Thyroid gland (tissue), 4 donors: ENCODE measurements around the gene DTL. TPM values are rescaled to one million over a fixed set of nuclear protein-coding genes. Genes with fewer than 3 reads are reported as not detected.

ENCODE experiments used
- DNase-seq, 2 donors: peaks; one replicate each; pipeline ENCODE4 v3.0.0-alpha.2; 2019
- H3K27ac ChIP-seq, 3 donors: fragments of 200-600 bp; sonication (generic); 1 replicate in 2 of 3; 2 replicates in 1 of 3; pipeline ENCODE4 v1.5.1; 2016 to 2019; ENCODE audit warnings: mild to moderate bottlenecking in 1 of 3, moderate library complexity in 1 of 3
- H3K27me3 ChIP-seq: fragments of 200-600 bp; sonication (generic); one replicate; pipeline ENCODE4 v1.5.1; 2019
- H3K36me3 ChIP-seq, 2 donors: fragments of 200-600 bp; sonication (generic); one replicate each; pipeline ENCODE4 v1.5.1; 2016 to 2019
- H3K4me1 ChIP-seq, 2 donors: fragments of 200-600 bp; sonication (generic); one replicate each; pipeline ENCODE4 v1.5.1; 2017 to 2019
- H3K4me3 ChIP-seq, 3 donors: fragments of 200-600 bp; sonication (generic); replicated peaks in 1 of 3; 1 replicate in 2 of 3; 2 replicates in 1 of 3; pipeline ENCODE4 v1.5.1; 2016; ENCODE audit warnings: mild to moderate bottlenecking in 1 of 3
- H3K9me3 ChIP-seq: fragments of 200-600 bp; sonication (generic); one replicate; pipeline ENCODE4 v1.5.1; 2017
- CTCF ChIP-seq, 6 experiments: fragments of 200-600 bp in 3 of 6; fragments of 450-650 bp in 3 of 6; sonication (generic) in 3 of 6; IDR thresholded peaks; one replicate each; pipeline ENCODE4 v1.5.1; 2016 to 2019; ENCODE audit warnings: antibody characterized with exemption in 6 of 6, mild to moderate bottlenecking in 2 of 6, inconsistent platforms in 1 of 6, moderate library complexity in 1 of 6
- POLR2A ChIP-seq, 2 donors: fragments of 450-650 bp; IDR thresholded peaks; one replicate each; pipeline ENCODE4 v1.6.1; 2017; ENCODE audit warnings: antibody characterized with exemption in 2 of 2, mild to moderate bottlenecking in 2 of 2, moderate library complexity in 1 of 2
- WGBS, 2 donors: methylation state at CpG; one replicate each; pipeline ENCODE4 v1.1.5; 2017; 5-methylcytosine and 5-hydroxymethylcytosine counted together
- intact Hi-C: fragments of 100-400 bp; cut with DNase I; formaldehyde crosslinking; loops from one replicate; pipeline ENCODE4 v1.15.1; 2023
- total RNA-seq, 4 donors: library from RNA; depleted of rRNA; stranded (reverse); fragments of >200 nt; gene quantifications; one replicate each; pipeline ENCODE4 v1.2.3, GENCODE V29; 2016

Gene DTL
- total RNA-seq, 4 donors from 2014 or later: 1.2 to 3.9 (median 2.1) TPM

GRCh38 chr1:212074856-212075255, 39.3 kb downstream of the DTL start:
- H3K27ac ChIP-seq: no peak overlapping the region
- WGBS, 2 donors: 75 to 86% methylated on average over 3 of the region's 3 CpGs
- H3K36me3 ChIP-seq: no peaks in the 10 kb centered on the region
- DNase-seq: no peak
- H3K9me3 ChIP-seq: no peaks in the 10 kb centered on the region
- intact Hi-C loops: loop anchor here (10.0 kb wide), 1 partner anchor 220 kb away; no protein-coding TSS in a partner anchor
- TF ChIP-seq CTCF (IDR thresholded peaks at IDR 0.05) (no peak), POLR2A (IDR thresholded peaks at IDR 0.05) (no peak)
- H3K4me1 ChIP-seq: peaks cover 3 to 6% of the 10 kb centered on the region in 2 donors
- no peak overlapping the region for H3K4me3 ChIP-seq
- H3K27me3 ChIP-seq: no peaks in the 10 kb centered on the region

GRCh38 chr1:212077028-212077427, 41.5 kb downstream of the DTL start:
- no peaks in the 10 kb centered on the region for H3K9me3 ChIP-seq
- no peaks in the 10 kb centered on the region for H3K36me3 ChIP-seq
- H3K27me3 ChIP-seq: no peaks in the 10 kb centered on the region
- peaks cover 4 to 6% of the 10 kb centered on the region in 2 donors for H3K4me1 ChIP-seq
- no peak overlapping the region for H3K27ac ChIP-seq
- no peak overlapping the region for H3K4me3 ChIP-seq
- DNase-seq: no peak
- no peak for TF ChIP-seq POLR2A (IDR thresholded peaks at IDR 0.05)
- TF ChIP-seq CTCF (IDR thresholded peaks at IDR 0.05): no peak
- WGBS, 2 donors: 83 to 92% methylated on average over 2 of the region's 2 CpGs
- intact Hi-C loops: loop anchor here (10.0 kb wide), 1 partner anchor 218 kb away; no protein-coding TSS in a partner anchor

- intact Hi-C loops: loop anchor here (10.0 kb wide), 1 partner anchor 216 kb away; no protein-coding TSS in a partner anchor
- H3K27me3 ChIP-seq: no peaks in the 10 kb centered on the region
- H3K36me3 ChIP-seq: no peaks in the 10 kb centered on the region
- peaks cover 4 to 6% of the 10 kb centered on the region in 2 donors for H3K4me1 ChIP-seq
- no peak for DNase-seq
- no peak overlapping the region for H3K27ac ChIP-seq
- H3K9me3 ChIP-seq: no peaks in the 10 kb centered on the region
- TF ChIP-seq POLR2A (IDR thresholded peaks at IDR 0.05) (no peak), CTCF (IDR thresholded peaks at IDR 0.05) (no peak)
- H3K4me3 ChIP-seq: no peak overlapping the region
- 89 to 91% methylated on average over 2 of the region's 2 CpGs for WGBS, 2 donors
Observed at GRCh38 chr1:212078826-212079225, 43.3 kb downstream of the DTL start.

- 94 to 96% methylated on average over 2 of the region's 2 CpGs for WGBS, 2 donors
- H3K4me1 ChIP-seq: peaks cover 9% of the 10 kb centered on the region in 2 donors
- TF ChIP-seq CTCF (IDR thresholded peaks at IDR 0.05) (no peak), POLR2A (IDR thresholded peaks at IDR 0.05) (no peak)
Observed at GRCh38 chr1:212082765-212083406, 47.3 kb downstream of the DTL start.

DNA sequence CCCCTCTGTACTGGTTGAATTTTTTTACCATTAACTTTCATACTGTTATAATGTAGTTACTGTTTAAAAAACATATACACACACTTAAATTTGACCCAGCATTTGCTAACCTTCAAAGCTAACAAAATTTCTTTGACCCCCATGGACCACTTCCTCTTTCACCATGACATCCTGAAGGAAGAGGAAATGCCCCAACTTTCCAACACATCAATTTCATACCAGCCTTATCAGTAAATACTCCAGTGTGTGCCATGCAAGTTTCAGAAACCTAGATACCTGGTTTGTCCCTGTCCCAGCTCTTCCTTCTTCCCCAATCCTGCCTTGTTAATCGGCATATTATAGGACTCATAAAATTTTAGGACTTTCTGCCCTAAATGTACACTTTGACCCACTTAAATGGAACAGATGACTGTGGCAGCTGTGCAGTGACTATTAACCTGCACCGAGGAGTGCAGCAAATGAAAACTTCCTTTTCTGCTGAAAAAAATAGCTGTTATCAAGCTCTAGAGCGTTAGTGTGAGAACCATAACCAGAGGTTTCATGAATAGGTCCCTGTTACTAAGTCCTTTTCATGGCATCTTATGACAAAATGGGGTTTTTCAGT, 54.1 kb downstream of the DTL start:
- no peak for TF ChIP-seq POLR2A (IDR thresholded peaks at IDR 0.05)
- TF ChIP-seq CTCF (IDR thresholded peaks at IDR 0.05): no peak
- no peaks in the 10 kb centered on the region for H3K27me3 ChIP-seq
- intact Hi-C loops: no loop called here
- H3K27ac ChIP-seq: peak overlapping the region in 1 of 3 donors; percentile 25
- peaks cover 14 to 22% of the 10 kb centered on the region in 2 donors for H3K4me1 ChIP-seq
- no peaks in the 10 kb centered on the region for H3K36me3 ChIP-seq
- no peaks in the 10 kb centered on the region for H3K9me3 ChIP-seq
- 37 to 40% methylated on average over 3 of the region's 3 CpGs for WGBS, 2 donors
- DNase-seq: peak in 1 of 2 donors; percentile 4
- H3K4me3 ChIP-seq: no peak overlapping the region

More at GRCh38 chr1:212082765-212083406, 47.3 kb downstream of the DTL start:
- H3K4me3 ChIP-seq: no peak overlapping the region
- H3K36me3 ChIP-seq: no peaks in the 10 kb centered on the region
- H3K9me3 ChIP-seq: no peaks in the 10 kb centered on the region
- no peak overlapping the region for H3K27ac ChIP-seq
- intact Hi-C loops: no loop called here
- no peak for DNase-seq
- no peaks in the 10 kb centered on the region for H3K27me3 ChIP-seq
